Lower leg skin (tissue), 4 donors: ENCODE measurements around the gene OTUD5. TPM values are rescaled to one million over a fixed set of nuclear protein-coding genes. Genes with fewer than 3 reads are reported as not detected.

Experiments used
- DNase-seq, 2 donors: peaks; one replicate each; pipeline ENCODE4 v3.0.0-alpha.2; 2019; ENCODE audit warnings: low spot score in 2 of 2
- H3K4me3 ChIP-seq: fragments of 200-600 bp; sonication (generic); 2 replicates; pipeline ENCODE4 v1.5.1; 2017; ENCODE audit warnings: mild to moderate bottlenecking, low read depth; ENCODE audit not compliant: poor library complexity, severe bottlenecking
- POLR2A ChIP-seq, 2 donors: fragments of 450-650 bp; IDR thresholded peaks; one replicate each; pipeline ENCODE4 v1.6.1; 2016 to 2017; ENCODE audit warnings: antibody characterized with exemption in 2 of 2, mild to moderate bottlenecking in 1 of 2, moderate library complexity in 1 of 2
- WGBS, 2 donors: methylation state at CpG; one replicate each; pipeline ENCODE4 v1.1.5; 2018; 5-methylcytosine and 5-hydroxymethylcytosine counted together
- intact Hi-C: fragments of 100-400 bp; cut with DNase I; formaldehyde crosslinking; loops from one replicate; pipeline ENCODE4 v1.15.0; 2023; ENCODE audit warnings: low total_unique reads
- total RNA-seq, 4 donors: library from RNA; depleted of rRNA; stranded (reverse); fragments of >200 nt; gene quantifications; one replicate each; pipeline ENCODE4 v1.1.0, GENCODE V29; 2016
- TF ChIP-seq, protein P1 (sequence below), 3 donors: fragments of 450-650 bp; IDR thresholded peaks; one replicate each; pipeline ENCODE4 v1.5.1; 2016; ENCODE audit warnings: antibody characterized with exemption in 3 of 3, mild to moderate bottlenecking in 3 of 3, moderate library complexity in 2 of 3

The OTUD5 gene
- total RNA-seq, 4 donors from 2014 or later, result 47.2 to 66.8 (median 53.6) TPM

DNA sequence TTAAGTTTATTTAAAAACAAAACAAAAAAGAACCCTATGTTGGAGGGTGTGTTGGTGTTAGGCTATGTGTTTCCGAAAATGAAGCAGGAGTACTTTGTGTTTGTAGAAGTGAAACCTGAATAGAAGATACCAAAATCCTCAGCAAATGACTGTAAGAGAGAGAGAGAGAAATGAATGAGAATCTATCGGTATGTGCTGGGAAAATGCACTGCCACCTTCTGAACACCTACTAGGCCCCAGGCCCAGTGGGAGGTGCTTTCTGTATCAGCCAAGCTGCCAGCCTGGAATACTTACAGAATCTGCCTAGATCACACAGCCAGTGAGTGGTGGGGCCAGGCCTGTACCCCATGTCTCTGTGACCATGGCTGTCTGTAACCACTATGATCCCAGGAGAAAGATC lies 23.6 kb downstream of the OTUD5 start:
- TF ChIP-seq POLR2A (IDR thresholded peaks at IDR 0.05), result no peak
- TF ChIP-seq, protein P1, sequence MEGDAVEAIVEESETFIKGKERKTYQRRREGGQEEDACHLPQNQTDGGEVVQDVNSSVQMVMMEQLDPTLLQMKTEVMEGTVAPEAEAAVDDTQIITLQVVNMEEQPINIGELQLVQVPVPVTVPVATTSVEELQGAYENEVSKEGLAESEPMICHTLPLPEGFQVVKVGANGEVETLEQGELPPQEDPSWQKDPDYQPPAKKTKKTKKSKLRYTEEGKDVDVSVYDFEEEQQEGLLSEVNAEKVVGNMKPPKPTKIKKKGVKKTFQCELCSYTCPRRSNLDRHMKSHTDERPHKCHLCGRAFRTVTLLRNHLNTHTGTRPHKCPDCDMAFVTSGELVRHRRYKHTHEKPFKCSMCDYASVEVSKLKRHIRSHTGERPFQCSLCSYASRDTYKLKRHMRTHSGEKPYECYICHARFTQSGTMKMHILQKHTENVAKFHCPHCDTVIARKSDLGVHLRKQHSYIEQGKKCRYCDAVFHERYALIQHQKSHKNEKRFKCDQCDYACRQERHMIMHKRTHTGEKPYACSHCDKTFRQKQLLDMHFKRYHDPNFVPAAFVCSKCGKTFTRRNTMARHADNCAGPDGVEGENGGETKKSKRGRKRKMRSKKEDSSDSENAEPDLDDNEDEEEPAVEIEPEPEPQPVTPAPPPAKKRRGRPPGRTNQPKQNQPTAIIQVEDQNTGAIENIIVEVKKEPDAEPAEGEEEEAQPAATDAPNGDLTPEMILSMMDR (IDR thresholded peaks at IDR 0.05), result no peak
- intact Hi-C loops, result no loop called here
- WGBS, 2 donors, result 94 to 95% methylated on average over 2 of the region's 2 CpGs
- no peak overlapping the region for H3K4me3 ChIP-seq
- no peak for DNase-seq

DNA sequence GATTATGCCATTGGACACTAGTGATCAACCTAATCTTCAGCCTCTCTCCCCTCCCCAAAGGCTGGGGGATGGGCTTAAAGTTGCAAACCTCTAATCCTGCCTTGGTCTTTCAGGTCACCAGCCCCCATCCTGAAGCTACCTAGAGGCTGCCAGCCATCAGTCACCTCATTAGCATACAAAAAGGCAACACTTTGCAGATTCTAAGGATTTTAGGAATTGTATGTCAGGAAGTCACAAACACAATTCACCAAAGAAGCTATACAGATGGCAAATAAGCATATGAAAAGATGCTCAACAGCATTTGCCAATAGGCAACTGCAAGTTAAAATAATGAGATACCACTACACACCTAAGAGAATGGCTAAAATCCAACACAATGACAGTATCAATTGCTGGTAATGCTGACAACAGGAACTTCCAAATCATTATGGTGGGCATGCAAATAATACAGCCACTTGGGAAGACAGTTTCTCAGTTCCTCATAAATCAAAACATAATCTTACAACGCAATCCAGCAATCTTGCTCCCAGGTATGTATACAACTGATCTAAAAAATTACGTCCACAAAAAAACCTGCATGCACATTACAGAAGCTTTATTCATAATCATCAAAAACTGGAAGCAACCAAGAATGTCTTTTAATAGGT lies 29.5 kb downstream of the OTUD5 start:
- intact Hi-C loops, result no loop called here
- WGBS, 2 donors, result 74 to 85% methylated on average over 2 of the region's 2 CpGs
- TF ChIP-seq, protein P1 (IDR thresholded peaks at IDR 0.05), result no peak
- no peak for TF ChIP-seq POLR2A (IDR thresholded peaks at IDR 0.05)

DNA sequence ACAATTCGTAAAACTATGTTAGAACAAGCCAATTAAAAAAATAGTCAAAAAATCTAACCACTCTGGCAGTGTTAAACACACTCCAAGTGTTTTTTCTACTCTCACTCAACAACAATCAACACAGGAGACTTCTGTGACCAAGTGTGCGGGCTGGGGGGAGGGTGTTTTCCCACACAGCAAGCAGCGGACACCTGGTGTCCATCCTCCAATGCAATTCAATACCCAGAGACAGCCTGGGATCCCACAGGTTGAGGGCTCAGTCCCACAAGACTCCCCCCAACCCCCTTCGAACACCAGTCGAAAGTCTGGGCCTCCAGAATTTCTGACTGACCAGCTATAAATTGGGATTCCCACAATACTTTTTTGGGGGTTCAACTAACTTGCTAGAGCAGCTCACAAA lies 30.3 kb downstream of the OTUD5 start:
- intact Hi-C loops, result no loop called here
- WGBS, 2 donors, result 67 to 83% methylated on average over 5 of the region's 5 CpGs
- no peak overlapping the region for H3K4me3 ChIP-seq
- no peak for TF ChIP-seq POLR2A (IDR thresholded peaks at IDR 0.05)
- TF ChIP-seq, protein P1 (IDR thresholded peaks at IDR 0.05), result no peak
- DNase-seq, result no peak

More for the DNA sequence above, 29.5 kb downstream of the OTUD5 start:
- no peak overlapping the region for H3K4me3 ChIP-seq
- DNase-seq, result no peak

DNA sequence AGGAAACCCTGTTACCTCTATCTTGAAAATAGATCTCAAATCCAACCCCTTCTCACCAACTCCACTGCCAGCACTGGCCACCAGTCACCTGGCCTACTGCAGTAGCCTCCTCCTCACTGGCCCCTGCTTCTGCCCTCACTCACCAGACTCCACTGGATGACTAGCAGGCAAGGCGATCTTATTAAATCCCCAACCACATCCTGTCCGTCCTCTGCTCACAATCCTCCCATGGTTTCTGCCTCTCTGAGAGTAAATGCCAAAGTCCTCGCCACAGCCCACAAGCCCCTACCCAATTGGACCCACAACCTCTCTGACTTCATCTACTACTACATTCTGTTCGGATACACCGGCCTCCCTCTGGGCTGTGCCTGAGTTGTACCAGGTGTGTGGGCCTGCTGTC lies 33.1 kb downstream of the OTUD5 start:
- whole genome bisulfite sequencing, 2 donors, result 85 to 93% methylated on average over 5 of the region's 5 CpGs
- DNase-seq, result no peak
- intact Hi-C loops, result no loop called here
- no peak overlapping the region for H3K4me3 ChIP-seq
- no peak for TF ChIP-seq POLR2A (IDR thresholded peaks at IDR 0.05)
- TF ChIP-seq, protein P1 (IDR thresholded peaks at IDR 0.05), result no peak

DNA sequence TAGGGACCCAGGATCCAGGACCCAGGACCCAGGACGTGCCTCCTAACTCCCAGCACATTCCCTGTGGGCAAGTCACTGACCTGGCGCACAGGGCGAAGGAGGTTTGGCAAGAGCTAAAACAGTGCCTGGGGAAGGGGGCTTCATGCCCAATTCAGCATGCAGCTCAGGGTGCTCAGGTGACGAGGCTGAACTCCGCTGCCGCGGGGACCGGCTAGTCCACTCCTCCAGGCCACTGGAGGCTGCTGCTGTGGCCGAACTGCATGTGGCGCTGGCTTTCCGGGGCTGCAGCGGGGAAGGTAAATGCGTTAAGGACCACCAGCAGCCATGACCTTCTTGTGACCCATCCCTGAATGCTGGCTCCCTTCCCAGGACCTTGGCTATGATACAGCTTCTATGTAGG lies 33.6 kb downstream of the OTUD5 start:
- whole genome bisulfite sequencing, 2 donors, result 87 to 100% methylated on average over 2 to 13 of the region's 13 CpGs

More for the DNA sequence above, 33.6 kb downstream of the OTUD5 start:
- no peak for DNase-seq
- intact Hi-C loops, result no loop called here
- TF ChIP-seq, protein P1 (IDR thresholded peaks at IDR 0.05), result no peak
- TF ChIP-seq POLR2A (IDR thresholded peaks at IDR 0.05), result no peak
- H3K4me3 ChIP-seq, result no peak overlapping the region
